DOHH2 (cell line): ENCODE results near the gene SIX3.

Experiments used
- H3F3A ChIP-seq: fragments of 200-600 bp; sonication (generic), shearing (Covaris generic); 2 replicates; pipeline ENCODE4 v1.6.0; 2016; ENCODE audit warnings: antibody characterized with exemption, mild to moderate bottlenecking; ENCODE audit not compliant: control insufficient read depth, insufficient read depth
- H3K27ac ChIP-seq: fragments of 200-600 bp; sonication (generic); 2 replicates; pipeline ENCODE4 v1.5.1; 2014; ENCODE audit warnings: low read depth, mild to moderate bottlenecking, low read length, moderate library complexity
- H3K27me3 ChIP-seq: fragments of 200-600 bp; sonication (generic); 2 replicates; pipeline ENCODE4 v1.6.1; 2014; ENCODE audit warnings: mild to moderate bottlenecking, low read length, mixed read lengths; ENCODE audit not compliant: control insufficient read depth
- H3K36me3 ChIP-seq: fragments of 200-600 bp; sonication (generic); 2 replicates; pipeline ENCODE4 v1.6.1; 2014; ENCODE audit warnings: mild to moderate bottlenecking, low read length, moderate library complexity, mixed read lengths; ENCODE audit not compliant: control insufficient read depth
- H3K4me1 ChIP-seq: fragments of 200-600 bp; sonication (generic); 2 replicates; pipeline ENCODE4 v1.6.1; 2014; ENCODE audit warnings: mild to moderate bottlenecking, low read length, mixed read lengths; ENCODE audit not compliant: control insufficient read depth
- H3K4me2 ChIP-seq: fragments of 200-600 bp; sonication (generic); 2 replicates; pipeline ENCODE4 v1.6.0; 2014; ENCODE audit warnings: mild to moderate bottlenecking, low read length, moderate library complexity
- H3K4me3 ChIP-seq: fragments of 200-600 bp; sonication (generic); 2 replicates; pipeline ENCODE4 v1.5.1; 2014; ENCODE audit warnings: mild to moderate bottlenecking, low read length, mixed read lengths
- H3K79me2 ChIP-seq: fragments of 200-600 bp; sonication (generic); 2 replicates; pipeline ENCODE4 v1.6.1; 2014; ENCODE audit warnings: mild to moderate bottlenecking, low read length, mixed read lengths; ENCODE audit not compliant: control insufficient read depth
- H3K9me2 ChIP-seq: fragments of 200-600 bp; sonication (generic); replicated peaks from 2 replicates; pipeline ENCODE4 v1.6.1; 2014; ENCODE audit warnings: mild to moderate bottlenecking, low read length, mixed read lengths; ENCODE audit not compliant: control insufficient read depth
- H3K9me3 ChIP-seq: fragments of 200-600 bp; sonication (generic); 2 replicates; pipeline ENCODE4 v1.6.1; 2014; ENCODE audit warnings: antibody characterized with exemption, low read length, mixed read lengths; ENCODE audit not compliant: control insufficient read depth, insufficient read depth
- H4K20me1 ChIP-seq: fragments of 200-600 bp; sonication (generic); 2 replicates; pipeline ENCODE4 v1.6.0; 2014; ENCODE audit warnings: low read depth, mild to moderate bottlenecking, antibody characterized with exemption, low read length, moderate library complexity; ENCODE audit not compliant: control insufficient read depth, insufficient read depth
- EZH2phosphoT487 ChIP-seq: fragments of 200-600 bp; sonication (generic); IDR thresholded peaks from 2 replicates; pipeline ENCODE4 v1.6.1; 2017; ENCODE audit warnings: borderline replicate concordance, mild to moderate bottlenecking, antibody characterized with exemption, low read length, moderate library complexity, mixed read lengths
- TF ChIP-seq, protein P1 (sequence below): fragments of 200-600 bp; sonication (generic); IDR thresholded peaks from one replicate; pipeline ENCODE4 v1.5.1; 2014; ENCODE audit warnings: antibody characterized with exemption, mild to moderate bottlenecking, low read depth, low read length; ENCODE audit not compliant: poor library complexity, severe bottlenecking

The SIX3 gene

DNA sequence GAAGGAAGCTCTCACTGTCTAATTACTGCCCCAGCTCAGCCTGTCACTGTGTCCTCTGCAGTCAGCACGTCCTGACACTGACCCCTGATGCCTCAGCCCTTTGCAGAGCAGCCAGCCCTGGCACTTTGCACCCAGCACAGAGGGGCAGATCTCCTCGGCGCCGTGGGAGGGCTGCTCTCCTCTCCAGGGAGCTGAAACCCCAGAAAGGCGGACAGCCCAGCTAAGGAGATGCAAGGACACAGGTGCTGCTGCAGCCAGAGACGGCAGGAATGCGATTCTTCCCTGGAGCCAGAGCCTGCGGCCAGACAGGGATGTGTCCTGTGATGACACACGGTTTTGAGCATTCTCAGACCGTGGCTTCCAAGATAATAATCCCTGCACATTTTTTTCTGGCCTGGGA is 34.5 kb upstream of the SIX3 start:
- Histone ChIP-seq H3K79me2 (no peaks in the 10 kb centered on the region), H3K27ac (no peak overlapping the region), H3K4me1 (no peaks in the 10 kb centered on the region), H3K9me3 (0 out of 2 replicates have a peak, but pooled peaks cover 5% of the 10 kb centered on the region), H3K27me3 (no peaks in the 10 kb centered on the region), H3K4me3 (no peak overlapping the region), H4K20me1 (no peaks in the 10 kb centered on the region), H3K36me3 (no peaks in the 10 kb centered on the region), H3K4me2 (no peak overlapping the region), H3F3A (no peaks in the 10 kb centered on the region), H3K9me2 (no peaks in the 10 kb centered on the region)
- TF ChIP-seq, protein P1, sequence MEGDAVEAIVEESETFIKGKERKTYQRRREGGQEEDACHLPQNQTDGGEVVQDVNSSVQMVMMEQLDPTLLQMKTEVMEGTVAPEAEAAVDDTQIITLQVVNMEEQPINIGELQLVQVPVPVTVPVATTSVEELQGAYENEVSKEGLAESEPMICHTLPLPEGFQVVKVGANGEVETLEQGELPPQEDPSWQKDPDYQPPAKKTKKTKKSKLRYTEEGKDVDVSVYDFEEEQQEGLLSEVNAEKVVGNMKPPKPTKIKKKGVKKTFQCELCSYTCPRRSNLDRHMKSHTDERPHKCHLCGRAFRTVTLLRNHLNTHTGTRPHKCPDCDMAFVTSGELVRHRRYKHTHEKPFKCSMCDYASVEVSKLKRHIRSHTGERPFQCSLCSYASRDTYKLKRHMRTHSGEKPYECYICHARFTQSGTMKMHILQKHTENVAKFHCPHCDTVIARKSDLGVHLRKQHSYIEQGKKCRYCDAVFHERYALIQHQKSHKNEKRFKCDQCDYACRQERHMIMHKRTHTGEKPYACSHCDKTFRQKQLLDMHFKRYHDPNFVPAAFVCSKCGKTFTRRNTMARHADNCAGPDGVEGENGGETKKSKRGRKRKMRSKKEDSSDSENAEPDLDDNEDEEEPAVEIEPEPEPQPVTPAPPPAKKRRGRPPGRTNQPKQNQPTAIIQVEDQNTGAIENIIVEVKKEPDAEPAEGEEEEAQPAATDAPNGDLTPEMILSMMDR, result no peak
- TF ChIP-seq EZH2phosphoT487, result no peak

- Histone ChIP-seq H3F3A (no peaks in the 10 kb centered on the region), H3K27me3 (no peaks in the 10 kb centered on the region), H3K9me2 (no peaks in the 10 kb centered on the region), H3K4me3 (no peak overlapping the region), H3K79me2 (no peaks in the 10 kb centered on the region), H4K20me1 (no peaks in the 10 kb centered on the region), H3K9me3 (0 out of 2 replicates have a peak, but pooled peaks cover 5% of the 10 kb centered on the region), H3K36me3 (no peaks in the 10 kb centered on the region), H3K27ac (no peak overlapping the region), H3K4me1 (no peaks in the 10 kb centered on the region), H3K4me2 (no peak overlapping the region)
- TF ChIP-seq, protein P1, result no peak
- TF ChIP-seq EZH2phosphoT487, result no peak
Measured at GRCh38 chr2:44909831-44910230, 31.7 kb upstream of the SIX3 start.

DNA sequence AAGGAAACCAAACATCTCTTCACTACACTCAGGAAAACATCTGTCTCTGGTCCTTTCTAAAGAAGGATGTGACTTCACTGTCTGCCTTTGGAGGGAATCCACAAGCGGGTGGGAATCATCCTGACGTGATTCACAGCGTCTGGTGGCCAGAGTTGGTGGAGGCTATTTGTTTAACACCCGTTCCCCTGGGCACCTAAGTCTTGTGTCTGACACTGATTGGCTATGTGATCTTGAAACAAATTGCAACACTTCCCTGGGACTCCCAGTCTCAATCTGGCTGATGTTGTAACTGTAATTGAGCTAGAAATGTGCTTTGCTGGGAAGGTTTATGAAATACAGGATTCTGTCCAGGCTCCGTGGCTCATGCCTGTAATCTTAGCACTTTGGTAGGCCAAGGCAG is 28.8 kb upstream of the SIX3 start:
- no peaks in the 10 kb centered on the region for H3K4me1 ChIP-seq
- H3K27ac ChIP-seq, result no peak overlapping the region
- H3K27me3 ChIP-seq, result no peaks in the 10 kb centered on the region
- H3K9me3 ChIP-seq, result 0 out of 2 replicates have a peak, but pooled peaks cover 5% of the 10 kb centered on the region
- no peak overlapping the region for H3K4me2 ChIP-seq
- H4K20me1 ChIP-seq, result no peaks in the 10 kb centered on the region
- H3K9me2 ChIP-seq, result no peaks in the 10 kb centered on the region
- TF ChIP-seq EZH2phosphoT487, result no peak
- TF ChIP-seq, protein P1, result no peak
- H3K36me3 ChIP-seq, result no peaks in the 10 kb centered on the region
- H3F3A ChIP-seq, result no peaks in the 10 kb centered on the region
- no peak overlapping the region for H3K4me3 ChIP-seq
- no peaks in the 10 kb centered on the region for H3K79me2 ChIP-seq

DNA sequence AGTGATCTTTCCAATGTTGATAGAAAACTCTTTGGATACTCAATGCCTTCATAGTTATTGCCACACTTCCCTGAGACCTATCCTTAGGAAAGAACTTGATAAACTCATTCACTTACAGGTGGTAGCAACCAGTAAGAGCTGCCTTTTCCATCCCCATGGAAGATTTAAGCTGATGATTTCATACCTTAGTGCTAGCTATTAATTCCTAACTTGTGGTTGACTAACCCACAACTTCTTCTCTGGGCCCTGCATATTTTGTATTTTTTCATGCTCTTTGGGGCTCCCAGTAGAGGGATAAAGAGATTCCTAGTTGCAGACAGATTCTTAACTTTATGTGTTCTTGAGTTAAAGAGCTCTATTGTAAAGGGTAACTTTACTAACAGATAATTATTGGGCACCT is 25.2 kb upstream of the SIX3 start:
- Histone ChIP-seq H3F3A (no peaks in the 10 kb centered on the region), H3K36me3 (no peaks in the 10 kb centered on the region), H3K27me3 (0 out of 2 replicates have a peak, but pooled peaks cover 3% of the 10 kb centered on the region), H3K4me3 (no peak overlapping the region), H4K20me1 (no peaks in the 10 kb centered on the region), H3K4me2 (no peak overlapping the region), H3K27ac (no peak overlapping the region), H3K4me1 (no peaks in the 10 kb centered on the region), H3K9me2 (no peaks in the 10 kb centered on the region), H3K9me3 (0 out of 2 replicates have a peak, but pooled peaks cover under 1% of the 10 kb centered on the region), H3K79me2 (no peaks in the 10 kb centered on the region)
- TF ChIP-seq, protein P1, result no peak
- TF ChIP-seq EZH2phosphoT487, result no peak
